Choroid plexus epithelial cell (primary cell): ENCODE data around the gene POLR3A.

Experiments used
- DNase-seq: peaks from one replicate; pipeline ENCODE4 v3.0.0-alpha.2; 2010; ENCODE audit warnings: low read depth
- H3K4me3 ChIP-seq: 2 replicates; pipeline ENCODE4 v1.5.1; 2011; ENCODE audit warnings: low read depth, mild to moderate bottlenecking, control low read depth, low read length, moderate library complexity
- CTCF ChIP-seq: conservative IDR thresholded peaks from 2 replicates; pipeline ENCODE4 v1.5.1; 2011; ENCODE audit warnings: low read depth, mild to moderate bottlenecking, control low read depth, inconsistent platforms, low read length, moderate library complexity

The POLR3A gene

DNA sequence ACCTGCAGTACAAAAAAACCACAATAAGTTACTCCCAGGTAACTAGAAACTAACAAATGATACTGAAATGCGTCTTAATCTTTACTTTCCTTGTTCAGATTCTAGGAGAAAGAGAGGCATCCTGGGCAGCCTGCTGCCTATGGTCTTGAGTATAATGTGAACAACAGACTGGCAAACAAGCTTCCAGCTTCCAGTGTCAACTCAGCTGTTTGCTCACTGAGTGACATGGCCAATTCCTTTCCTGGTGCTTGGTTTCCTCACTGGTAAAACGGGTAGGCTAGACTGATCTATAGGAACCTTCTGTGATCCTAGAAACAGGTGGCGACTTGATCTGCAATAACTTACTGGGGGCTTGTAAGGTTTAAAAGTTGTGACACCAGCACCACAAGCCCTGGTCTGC is 10.1 kb downstream of the POLR3A start:
- TF ChIP-seq CTCF: no peak
- H3K4me3 ChIP-seq: no peak overlapping the region
- DNase-seq: no peak

DNA sequence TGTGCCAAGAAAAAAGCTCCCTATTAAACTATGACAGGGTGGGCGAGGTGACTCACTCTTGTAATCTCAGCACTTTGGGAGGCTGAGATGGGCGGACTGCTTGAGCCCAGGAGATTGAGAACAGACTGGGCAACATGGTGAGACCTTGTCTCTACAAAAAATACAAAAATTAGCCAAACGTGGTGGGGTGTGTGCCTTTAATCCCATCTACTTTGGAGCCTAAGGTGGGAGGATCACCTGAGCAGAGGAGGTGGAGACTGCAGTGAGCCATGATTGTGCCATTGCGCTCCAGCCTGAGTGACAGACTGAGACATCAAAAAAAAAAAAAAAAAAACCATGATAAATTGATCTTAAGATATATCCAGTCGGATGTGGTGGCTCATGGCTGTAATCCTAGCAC is 11.5 kb downstream of the POLR3A start:
- no peak overlapping the region for H3K4me3 ChIP-seq
- no peak for DNase-seq
- TF ChIP-seq CTCF: no peak

DNA sequence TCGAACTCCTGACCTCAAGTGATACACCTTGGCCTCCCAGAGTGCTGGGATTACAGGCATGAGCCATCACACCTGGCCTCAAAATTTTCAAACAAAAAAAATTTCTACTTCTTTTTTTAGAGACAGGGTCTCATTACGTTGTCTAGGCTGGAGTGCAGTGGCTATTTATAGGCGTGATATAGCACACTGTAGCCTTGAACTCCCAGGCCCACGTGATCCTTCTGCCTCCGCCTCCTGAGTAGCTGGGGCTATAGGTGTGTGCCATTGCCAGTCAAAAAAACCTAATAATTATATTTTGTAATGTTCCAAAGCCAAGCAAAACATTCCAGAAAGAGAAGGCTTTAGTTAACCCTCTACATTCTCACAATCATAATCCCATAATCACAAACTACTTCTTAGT is 13.8 kb downstream of the POLR3A start:
- H3K4me3 ChIP-seq: no peak overlapping the region
- no peak for DNase-seq
- no peak for TF ChIP-seq CTCF

DNA sequence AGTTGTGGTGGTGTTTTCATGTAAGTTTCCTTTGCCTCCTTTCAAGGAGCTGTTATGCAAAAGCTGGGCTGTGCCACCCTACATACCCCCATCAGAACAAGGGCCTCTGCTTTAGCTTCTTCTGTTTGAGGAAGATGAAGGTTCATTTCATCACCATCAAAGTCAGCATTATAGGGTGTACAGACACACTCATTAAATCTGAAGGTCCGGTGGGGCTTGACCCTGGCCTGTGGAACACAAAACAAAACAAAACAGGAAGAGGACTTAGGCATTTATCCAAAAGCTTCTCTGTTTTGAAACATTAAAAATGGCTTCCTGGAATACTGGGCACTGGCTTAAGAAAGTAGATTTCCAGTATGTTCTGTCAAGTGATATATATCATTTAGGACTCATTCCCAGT is 15.8 kb downstream of the POLR3A start:
- no peak overlapping the region for H3K4me3 ChIP-seq
- no peak for TF ChIP-seq CTCF
- DNase-seq: no peak

DNA sequence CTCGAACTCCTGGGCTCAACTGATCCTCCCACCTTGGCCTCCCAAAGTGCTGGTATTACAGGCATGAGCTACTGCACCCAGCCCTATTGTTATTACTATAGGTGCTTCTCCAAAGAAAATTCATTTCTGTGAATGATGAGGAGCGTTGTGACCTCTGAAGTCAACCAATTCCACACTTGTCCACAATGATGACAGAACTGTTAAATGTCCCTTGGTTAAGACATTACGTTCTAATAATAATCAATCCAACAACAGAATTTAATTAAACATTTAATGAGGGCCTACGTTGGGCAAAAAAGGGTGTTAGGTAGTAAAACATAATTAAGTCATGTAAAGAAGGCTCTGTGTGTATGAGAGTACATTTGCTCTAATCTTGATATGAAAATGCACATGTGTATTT is 18.2 kb downstream of the POLR3A start:
- DNase-seq: no peak
- no peak overlapping the region for H3K4me3 ChIP-seq
- no peak for TF ChIP-seq CTCF

- no peak overlapping the region for H3K4me3 ChIP-seq
- no peak for TF ChIP-seq CTCF
- DNase-seq: no peak
These were observed 19.0 kb downstream of the POLR3A start for GRCh38 chr10:78010278-78010677.

DNA sequence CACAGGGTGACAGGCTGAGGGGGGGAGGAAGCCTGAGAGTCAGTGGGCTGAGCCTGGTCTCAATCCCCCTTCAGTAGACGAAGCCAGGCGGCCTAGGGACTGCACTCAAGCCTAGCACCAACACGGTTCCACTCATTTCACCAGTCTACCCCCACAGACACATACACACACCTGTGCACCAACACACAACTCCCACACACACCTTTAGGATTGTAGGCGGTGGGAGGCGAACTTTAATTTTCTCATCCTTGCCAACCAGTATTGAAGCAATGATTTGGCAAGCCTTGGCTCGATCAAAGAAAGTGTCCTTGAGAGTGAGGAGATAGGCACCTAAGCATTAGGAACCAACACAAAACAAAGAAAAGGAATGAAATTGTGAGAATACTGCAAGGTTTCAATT is 19.7 kb downstream of the POLR3A start:
- H3K4me3 ChIP-seq: no peak overlapping the region
- no peak for DNase-seq
- no peak for TF ChIP-seq CTCF
